LNCaP clone FGC (cell line): ENCODE measurements around the gene MYO16.

Experiments used
- DNase-seq: peaks from one replicate; pipeline ENCODE4 v3.0.0-alpha.2; 2011; ENCODE audit warnings: low read depth
- H3K4me3 ChIP-seq: 2 replicates; pipeline ENCODE4 v1.5.1; 2011; ENCODE audit warnings: mild to moderate bottlenecking, low read depth, low read length, control low read depth
- CTCF ChIP-seq: IDR thresholded peaks from 2 replicates; pipeline ENCODE4 v1.5.1; 2012; ENCODE audit warnings: mild to moderate bottlenecking; ENCODE audit not compliant: control insufficient read depth, insufficient read depth; ENCODE audit errors: extremely low read depth

Gene MYO16

GRCh38 chr13:108944760-108945159, 315.3 kb downstream of the MYO16 start:
- DNase-seq: no peak

GRCh38 chr13:108947551-108948030, 318.2 kb downstream of the MYO16 start:
- no peak for DNase-seq
- no peak overlapping the region for H3K4me3 ChIP-seq
- TF ChIP-seq CTCF: no peak

More at GRCh38 chr13:108944760-108945159, 315.3 kb downstream of the MYO16 start:
- no peak for TF ChIP-seq CTCF
- H3K4me3 ChIP-seq: no peak overlapping the region

- DNase-seq: peak; percentile 52
- H3K4me3 ChIP-seq: no peak overlapping the region
- TF ChIP-seq CTCF: no peak
Observed at GRCh38 chr13:108948251-108948671, 318.9 kb downstream of the MYO16 start.

GRCh38 chr13:108950333-108951010, 321.1 kb downstream of the MYO16 start:
- TF ChIP-seq CTCF: no peak
- no peak overlapping the region for H3K4me3 ChIP-seq
- no peak for DNase-seq

- no peak for DNase-seq
- H3K4me3 ChIP-seq: no peak overlapping the region
- no peak for TF ChIP-seq CTCF
Observed at GRCh38 chr13:108955741-108956140, 326.3 kb downstream of the MYO16 start.

- no peak for DNase-seq
- H3K4me3 ChIP-seq: no peak overlapping the region
- no peak for TF ChIP-seq CTCF
Observed at GRCh38 chr13:108957369-108958012, 328.1 kb downstream of the MYO16 start.

GRCh38 chr13:108958013-108958376, 328.6 kb downstream of the MYO16 start:
- H3K4me3 ChIP-seq: no peak overlapping the region
- no peak for DNase-seq
- TF ChIP-seq CTCF: no peak
